Activated T-cell treated with anti-CD3 and anti-CD28 coated beads, Interleukin-2, amount 50 U/mL, for 24 hours (primary cell): ENCODE data around the gene NAA16.

Experiments
- DNase-seq: peaks from one replicate; pipeline ENCODE4 v3.0.0-alpha.2; 2020
- H3K27ac Mint-ChIP-seq: 2 replicates; pipeline ENCODE4 v1.8.0; 2020; ENCODE audit warnings: mild to moderate bottlenecking, mixed read lengths
- H3K27me3 Mint-ChIP-seq: 2 replicates; pipeline ENCODE4 v1.8.0; 2020; ENCODE audit warnings: mixed read lengths
- H3K36me3 Mint-ChIP-seq: 2 replicates; pipeline ENCODE4 v1.8.0; 2020; ENCODE audit warnings: low read depth, mixed read lengths
- H3K4me1 Mint-ChIP-seq: 2 replicates; pipeline ENCODE4 v1.8.0; 2020; ENCODE audit warnings: low read depth, mixed read lengths
- H3K4me3 Mint-ChIP-seq: 2 replicates; pipeline ENCODE4 v1.8.0; 2020; ENCODE audit warnings: mild to moderate bottlenecking, moderate library complexity, mixed read lengths
- H3K9me3 Mint-ChIP-seq: 2 replicates; pipeline ENCODE4 v1.8.0; 2020; ENCODE audit warnings: mixed read lengths

NAA16 gene

GRCh38 chr13:41361491-41361890 lies 50.4 kb downstream of the NAA16 start:
- H3K4me1 Mint-ChIP-seq, result peaks cover 42% of the 10 kb centered on the region
- H3K9me3 Mint-ChIP-seq, result no peaks in the 10 kb centered on the region
- H3K27ac Mint-ChIP-seq, result no peak overlapping the region

GRCh38 chr13:41364043-41364442 lies 53.0 kb downstream of the NAA16 start:
- H3K36me3 Mint-ChIP-seq, result peaks cover 93% of the 10 kb centered on the region
- H3K4me3 Mint-ChIP-seq, result no peak overlapping the region
- no peak for DNase-seq
- H3K9me3 Mint-ChIP-seq, result no peaks in the 10 kb centered on the region
- H3K4me1 Mint-ChIP-seq, result peaks cover 24% of the 10 kb centered on the region
- H3K27ac Mint-ChIP-seq, result no peak overlapping the region
- H3K27me3 Mint-ChIP-seq, result no peaks in the 10 kb centered on the region

More at GRCh38 chr13:41361491-41361890, 50.4 kb downstream of the NAA16 start:
- no peaks in the 10 kb centered on the region for H3K27me3 Mint-ChIP-seq
- H3K4me3 Mint-ChIP-seq, result no peak overlapping the region
- no peak for DNase-seq
- peaks cover 94% of the 10 kb centered on the region for H3K36me3 Mint-ChIP-seq

- DNase-seq, result no peak
- Mint-ChIP-seq H3K4me3 (no peak overlapping the region), H3K9me3 (no peaks in the 10 kb centered on the region), H3K27me3 (no peaks in the 10 kb centered on the region), H3K36me3 (peaks cover 94% of the 10 kb centered on the region), H3K4me1 (peaks cover 15% of the 10 kb centered on the region), H3K27ac (no peak overlapping the region)
Measured at GRCh38 chr13:41365631-41366030, 54.6 kb downstream of the NAA16 start.

GRCh38 chr13:41370736-41371135 lies 59.7 kb downstream of the NAA16 start:
- Mint-ChIP-seq H3K36me3 (peaks cover 95% of the 10 kb centered on the region), H3K9me3 (no peaks in the 10 kb centered on the region), H3K4me3 (no peak overlapping the region), H3K27me3 (no peaks in the 10 kb centered on the region), H3K4me1 (peaks cover 2% of the 10 kb centered on the region), H3K27ac (no peak overlapping the region)
- DNase-seq, result no peak

- H3K27ac Mint-ChIP-seq, result no peak overlapping the region
- H3K36me3 Mint-ChIP-seq, result peaks cover 51% of the 10 kb centered on the region
- no peak for DNase-seq
- no peaks in the 10 kb centered on the region for H3K9me3 Mint-ChIP-seq
- peaks cover 5% of the 10 kb centered on the region for H3K4me1 Mint-ChIP-seq
- no peaks in the 10 kb centered on the region for H3K27me3 Mint-ChIP-seq
- no peak overlapping the region for H3K4me3 Mint-ChIP-seq
Measured at GRCh38 chr13:41377446-41377845, 66.4 kb downstream of the NAA16 start.

- H3K27ac Mint-ChIP-seq, result no peak overlapping the region
- peaks cover 14% of the 10 kb centered on the region for H3K4me1 Mint-ChIP-seq
Measured at GRCh38 chr13:41382431-41382830, 71.4 kb downstream of the NAA16 start.

DNA sequence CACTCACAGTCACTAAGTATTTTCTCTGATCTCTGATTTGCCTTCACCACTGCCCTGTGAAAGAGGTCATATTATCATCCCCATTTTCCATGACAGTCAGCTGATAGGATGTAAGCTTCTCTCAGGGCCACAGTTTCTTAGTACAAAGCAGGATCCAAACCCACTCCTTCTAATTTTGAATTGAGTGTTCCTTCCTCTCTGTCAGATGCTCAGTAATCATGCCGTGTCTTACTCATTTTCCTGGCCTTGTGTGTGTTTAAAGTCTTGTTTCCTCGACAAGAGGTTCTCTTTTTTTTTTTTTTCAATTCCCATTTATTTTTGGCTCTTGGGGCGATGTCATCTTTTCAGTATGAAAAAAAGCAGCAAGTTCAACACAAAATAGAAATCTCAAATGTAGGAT lies 72.3 kb downstream of the NAA16 start:
- no peak overlapping the region for H3K4me3 Mint-ChIP-seq
- DNase-seq, result no peak
- no peaks in the 10 kb centered on the region for H3K36me3 Mint-ChIP-seq
- H3K27ac Mint-ChIP-seq, result no peak overlapping the region
- no peaks in the 10 kb centered on the region for H3K9me3 Mint-ChIP-seq
- no peaks in the 10 kb centered on the region for H3K27me3 Mint-ChIP-seq
- H3K4me1 Mint-ChIP-seq, result peaks cover 14% of the 10 kb centered on the region

More at GRCh38 chr13:41382431-41382830, 71.4 kb downstream of the NAA16 start:
- no peaks in the 10 kb centered on the region for H3K27me3 Mint-ChIP-seq
- no peak for DNase-seq
- H3K9me3 Mint-ChIP-seq, result no peaks in the 10 kb centered on the region
- H3K4me3 Mint-ChIP-seq, result no peak overlapping the region
- peaks cover 4% of the 10 kb centered on the region for H3K36me3 Mint-ChIP-seq

DNA sequence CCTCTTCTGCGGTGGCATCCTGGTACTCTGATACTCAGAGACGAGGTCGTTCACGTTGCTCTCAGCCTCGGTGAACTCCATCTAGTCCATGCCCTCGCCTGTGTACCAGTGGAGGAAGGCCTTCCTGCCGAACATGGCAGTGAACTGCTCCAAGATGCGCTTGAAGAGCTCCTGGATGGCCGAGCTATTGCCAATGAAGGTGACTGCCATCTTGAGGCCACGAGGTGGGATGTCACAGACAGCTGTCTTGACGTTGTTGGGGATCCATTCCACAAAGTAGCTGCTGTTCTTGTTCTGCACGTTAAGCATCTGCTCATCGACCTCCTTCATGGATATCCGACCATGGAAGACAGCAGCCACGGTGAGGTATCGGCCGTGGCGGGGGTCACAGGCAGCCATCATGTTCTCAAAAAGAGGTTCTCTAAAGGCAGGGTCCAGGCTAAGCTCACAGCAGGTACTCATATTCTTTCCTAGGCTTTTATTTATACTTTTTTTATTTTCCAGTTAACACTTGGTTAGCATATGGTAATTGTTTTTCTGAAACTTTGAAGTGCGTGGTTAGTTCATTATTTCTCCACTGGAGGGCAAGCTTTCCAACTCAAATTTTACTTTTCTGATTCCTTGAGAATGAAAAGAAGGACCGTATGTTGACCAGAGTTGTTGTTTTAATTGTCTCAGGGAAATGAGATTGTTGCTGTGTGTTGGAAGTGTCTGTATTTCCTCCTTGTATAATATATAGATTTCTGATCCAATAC lies 73.9 kb downstream of the NAA16 start:
- Mint-ChIP-seq H3K4me3 (no peak overlapping the region), H3K27me3 (no peaks in the 10 kb centered on the region), H3K27ac (no peak overlapping the region), H3K4me1 (peaks cover 18% of the 10 kb centered on the region), H3K36me3 (no peaks in the 10 kb centered on the region), H3K9me3 (no peaks in the 10 kb centered on the region)
- DNase-seq, result no peak

GRCh38 chr13:41386211-41386610 lies 75.1 kb downstream of the NAA16 start:
- no peaks in the 10 kb centered on the region for H3K9me3 Mint-ChIP-seq
- H3K36me3 Mint-ChIP-seq, result no peaks in the 10 kb centered on the region
- H3K27me3 Mint-ChIP-seq, result no peaks in the 10 kb centered on the region
- DNase-seq, result no peak
- peaks cover 14% of the 10 kb centered on the region for H3K4me1 Mint-ChIP-seq
- H3K4me3 Mint-ChIP-seq, result no peak overlapping the region
- H3K27ac Mint-ChIP-seq, result no peak overlapping the region

DNA sequence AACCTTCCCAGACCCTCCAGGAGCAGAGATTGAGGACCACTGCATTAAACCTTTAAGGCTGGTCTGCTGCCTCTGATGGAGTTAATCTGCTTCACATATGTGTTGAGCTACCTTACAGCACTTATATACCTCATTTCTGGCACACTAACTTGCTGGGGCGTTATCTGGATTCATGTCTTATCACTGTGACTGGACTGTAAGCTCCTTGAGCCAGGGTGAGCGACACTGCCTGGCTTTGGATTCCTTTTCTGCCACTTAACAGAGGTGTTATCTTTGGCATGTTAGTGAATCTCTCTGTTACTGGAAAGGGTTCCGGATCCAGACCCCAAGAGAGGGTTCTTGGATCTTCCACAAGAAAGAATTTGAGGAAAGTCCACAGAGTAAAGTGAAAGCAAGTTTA lies 76.5 kb downstream of the NAA16 start:
- H3K27ac Mint-ChIP-seq, result no peak overlapping the region
- no peak for DNase-seq
- no peaks in the 10 kb centered on the region for H3K36me3 Mint-ChIP-seq
- H3K4me3 Mint-ChIP-seq, result no peak overlapping the region
- no peaks in the 10 kb centered on the region for H3K9me3 Mint-ChIP-seq
- H3K4me1 Mint-ChIP-seq, result peaks cover 13% of the 10 kb centered on the region
- H3K27me3 Mint-ChIP-seq, result no peaks in the 10 kb centered on the region

- Mint-ChIP-seq H3K4me3 (no peak overlapping the region), H3K27me3 (no peaks in the 10 kb centered on the region), H3K9me3 (no peaks in the 10 kb centered on the region), H3K27ac (no peak overlapping the region), H3K36me3 (no peaks in the 10 kb centered on the region), H3K4me1 (peaks cover 10% of the 10 kb centered on the region)
- no peak for DNase-seq
Measured at GRCh38 chr13:41388143-41388881, 77.2 kb downstream of the NAA16 start.

DNA sequence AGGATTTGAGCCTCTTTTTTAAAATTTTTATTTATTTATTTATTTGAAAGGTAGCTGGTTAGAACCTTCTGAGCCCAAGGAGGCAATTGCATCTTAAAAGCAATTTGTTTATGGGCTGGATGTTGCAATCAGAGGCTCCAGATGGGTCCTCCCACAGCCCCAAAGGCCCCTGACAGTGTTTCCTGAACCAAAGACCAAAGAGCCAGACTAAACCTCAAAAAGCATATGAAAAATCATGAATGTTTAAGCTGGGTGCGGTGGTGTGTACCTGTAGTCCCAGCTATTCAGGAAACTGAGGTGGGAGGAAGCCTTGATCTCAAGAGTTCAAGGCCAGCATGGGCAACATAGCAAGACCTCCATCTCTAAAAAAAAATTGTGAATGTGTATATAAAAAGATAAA lies 78.5 kb downstream of the NAA16 start:
- no peaks in the 10 kb centered on the region for H3K36me3 Mint-ChIP-seq
- H3K4me3 Mint-ChIP-seq, result no peak overlapping the region
- DNase-seq, result no peak
- no peaks in the 10 kb centered on the region for H3K27me3 Mint-ChIP-seq
- H3K27ac Mint-ChIP-seq, result no peak overlapping the region
- H3K9me3 Mint-ChIP-seq, result no peaks in the 10 kb centered on the region
- peaks cover 5% of the 10 kb centered on the region for H3K4me1 Mint-ChIP-seq

DNA sequence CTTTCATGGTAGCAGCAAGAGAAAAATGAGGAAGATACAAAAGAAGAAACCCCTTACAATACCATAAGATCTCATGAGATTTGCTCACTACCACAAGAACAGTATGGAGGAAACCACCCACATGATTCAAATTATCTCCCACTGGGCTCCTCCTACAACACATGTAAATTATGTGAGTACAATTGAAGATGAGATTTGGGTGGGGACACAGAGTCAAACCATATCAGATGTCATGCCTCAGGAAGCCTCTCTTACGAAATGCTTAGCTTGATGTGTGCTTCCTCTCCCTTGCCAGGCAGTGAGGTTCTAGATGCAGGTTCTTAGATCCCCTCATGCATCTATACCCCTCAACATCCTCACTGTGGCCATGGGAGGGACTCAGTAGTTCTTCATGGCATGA lies 83.1 kb downstream of the NAA16 start:
- H3K9me3 Mint-ChIP-seq, result no peaks in the 10 kb centered on the region
- H3K36me3 Mint-ChIP-seq, result no peaks in the 10 kb centered on the region
- DNase-seq, result no peak
- peaks cover 1% of the 10 kb centered on the region for H3K4me1 Mint-ChIP-seq
- no peaks in the 10 kb centered on the region for H3K27me3 Mint-ChIP-seq
- H3K27ac Mint-ChIP-seq, result no peak overlapping the region
- H3K4me3 Mint-ChIP-seq, result no peak overlapping the region

GRCh38 chr13:41398494-41399170 lies 87.6 kb downstream of the NAA16 start:
- Mint-ChIP-seq H3K9me3 (no peaks in the 10 kb centered on the region), H3K27ac (no peak overlapping the region)

GRCh38 chr13:41401366-41401765 lies 90.3 kb downstream of the NAA16 start:
- no peak for DNase-seq
- Mint-ChIP-seq H3K36me3 (no peaks in the 10 kb centered on the region), H3K27me3 (no peaks in the 10 kb centered on the region), H3K4me3 (no peak overlapping the region), H3K27ac (no peak overlapping the region), H3K9me3 (no peaks in the 10 kb centered on the region), H3K4me1 (no peaks in the 10 kb centered on the region)

More at GRCh38 chr13:41398494-41399170, 87.6 kb downstream of the NAA16 start:
- no peak for DNase-seq
- H3K4me3 Mint-ChIP-seq, result no peak overlapping the region
- no peaks in the 10 kb centered on the region for H3K27me3 Mint-ChIP-seq
- no peaks in the 10 kb centered on the region for H3K4me1 Mint-ChIP-seq
- H3K36me3 Mint-ChIP-seq, result no peaks in the 10 kb centered on the region
